ENCODE data around the gene TECTB.

Gene TECTB

GRCh38 chr10:112271982-112272381, 11.2 kb upstream of the TECTB start:
- in situ Hi-C loops (cut with MboI; ENCODE audit: low sequenced_read_pairs) = no loop called here

GRCh38 chr10:112274831-112275230, 8.4 kb upstream of the TECTB start:
- in situ Hi-C loops (cut with MboI; ENCODE audit: low sequenced_read_pairs) = no loop called here

- in situ Hi-C loops (cut with MboI; ENCODE audit: low sequenced_read_pairs) = no loop called here
Observed at GRCh38 chr10:112275512-112276245, 7.5 kb upstream of the TECTB start.

- in situ Hi-C loops (cut with MboI; ENCODE audit: low sequenced_read_pairs) = no loop called here
Observed at GRCh38 chr10:112278871-112279270, 4.3 kb upstream of the TECTB start.

- in situ Hi-C loops (cut with MboI; ENCODE audit: low sequenced_read_pairs) = no loop called here
Observed at GRCh38 chr10:112279433-112279832, 3.8 kb upstream of the TECTB start.

GRCh38 chr10:112280205-112280921, 2.8 kb upstream of the TECTB start:
- in situ Hi-C loops (cut with MboI; ENCODE audit: low sequenced_read_pairs) = no loop called here

- in situ Hi-C loops (cut with MboI; ENCODE audit: low sequenced_read_pairs) = no loop called here
Observed at GRCh38 chr10:112282086-112282485, 1.1 kb upstream of the TECTB start.

GRCh38 chr10:112286837-112287818, 3.9 kb downstream of the TECTB start:
- in situ Hi-C loops (cut with MboI; ENCODE audit: low sequenced_read_pairs) = no loop called here

GRCh38 chr10:112287844-112288243, 4.6 kb downstream of the TECTB start:
- in situ Hi-C loops (cut with MboI; ENCODE audit: low sequenced_read_pairs) = no loop called here

- in situ Hi-C loops (cut with MboI; ENCODE audit: low sequenced_read_pairs) = no loop called here
Observed at GRCh38 chr10:112288486-112288885, 5.3 kb downstream of the TECTB start.

- in situ Hi-C loops (cut with MboI; ENCODE audit: low sequenced_read_pairs) = no loop called here
Observed at GRCh38 chr10:112289373-112290053, 6.3 kb downstream of the TECTB start.

GRCh38 chr10:112290054-112290373, 6.8 kb downstream of the TECTB start:
- in situ Hi-C loops (cut with MboI; ENCODE audit: low sequenced_read_pairs) = no loop called here

GRCh38 chr10:112294169-112294568, 11.0 kb downstream of the TECTB start:
- in situ Hi-C loops (cut with MboI; ENCODE audit: low sequenced_read_pairs) = no loop called here

GRCh38 chr10:112295853-112296830, 12.9 kb downstream of the TECTB start:
- in situ Hi-C loops (cut with MboI; ENCODE audit: low sequenced_read_pairs) = no loop called here

GRCh38 chr10:112296908-112297331, 13.7 kb downstream of the TECTB start:
- in situ Hi-C loops (cut with MboI; ENCODE audit: low sequenced_read_pairs) = no loop called here

GRCh38 chr10:112298581-112298980, 15.4 kb downstream of the TECTB start:
- in situ Hi-C loops (cut with MboI; ENCODE audit: low sequenced_read_pairs) = no loop called here

- in situ Hi-C loops (cut with MboI; ENCODE audit: low sequenced_read_pairs) = no loop called here
Observed at GRCh38 chr10:112299456-112299855, 16.3 kb downstream of the TECTB start.

- in situ Hi-C loops (cut with MboI; ENCODE audit: low sequenced_read_pairs) = no loop called here
Observed at GRCh38 chr10:112302335-112302734, 19.1 kb downstream of the TECTB start.

GRCh38 chr10:112303528-112303927, 20.3 kb downstream of the TECTB start:
- in situ Hi-C loops (cut with MboI; ENCODE audit: low sequenced_read_pairs) = no loop called here

Data from HL-60/S4 treated with retinoic acid at 250 ng/mL for 4 days and 3 days (cell line).